Right atrium auricular region (tissue), 2 donors: ENCODE measurements around the gene RNF126. TPM values are rescaled to one million over a fixed set of nuclear protein-coding genes. Genes with fewer than 3 reads are reported as not detected.
"Not testable (repeated sequence)": the region's sequence is repeated elsewhere in the genome, so short reads cannot be mapped to it uniquely, and the experiment has no call there.

Source experiments
- DNase-seq: peaks from one replicate; pipeline ENCODE4 v3.0.0-alpha.2; 2019; ENCODE audit warnings: low spot score
- H3K27ac ChIP-seq, 2 donors: fragments of 200-600 bp; sonication (generic); 1 replicate in 1 of 2; 2 replicates in 1 of 2; pipeline ENCODE4 v1.5.1; 2016 to 2019
- H3K27me3 ChIP-seq, 2 donors: fragments of 200-600 bp; sonication (generic); one replicate each; pipeline versions ENCODE4 v1.5.1 to v1.6.0; 2017 to 2019
- H3K36me3 ChIP-seq: fragments of 200-600 bp; sonication (generic); one replicate; pipeline ENCODE4 v1.5.1; 2016
- H3K4me1 ChIP-seq, 2 donors: fragments of 200-600 bp; sonication (generic); one replicate each; pipeline versions ENCODE4 v1.5.1 to v1.6.0; 2017 to 2019
- H3K4me3 ChIP-seq, 2 donors: fragments of 200-600 bp; sonication (generic); 1 replicate in 1 of 2; 2 replicates in 1 of 2; pipeline ENCODE4 v1.5.1; 2017 to 2019; ENCODE audit warnings: mild to moderate bottlenecking in 1 of 2, moderate library complexity in 1 of 2
- H3K9me3 ChIP-seq, 2 donors: fragments of 200-600 bp; sonication (generic); one replicate each; pipeline ENCODE4 v1.5.1; 2019
- CTCF ChIP-seq, 2 donors: fragments of 200-600 bp; sonication (generic); IDR thresholded peaks; one replicate each; pipeline ENCODE4 v1.5.1; 2019; ENCODE audit warnings: antibody characterized with exemption in 2 of 2
- total RNA-seq, 2 donors: library from RNA; depleted of rRNA; stranded (reverse); fragments of >200 nt; gene quantifications; one replicate each; pipeline ENCODE4 v1.1.0, GENCODE V29; 2016

Gene RNF126
- total RNA-seq, 2 donors from 2014 or later = 53.3 to 68.5 TPM

DNA sequence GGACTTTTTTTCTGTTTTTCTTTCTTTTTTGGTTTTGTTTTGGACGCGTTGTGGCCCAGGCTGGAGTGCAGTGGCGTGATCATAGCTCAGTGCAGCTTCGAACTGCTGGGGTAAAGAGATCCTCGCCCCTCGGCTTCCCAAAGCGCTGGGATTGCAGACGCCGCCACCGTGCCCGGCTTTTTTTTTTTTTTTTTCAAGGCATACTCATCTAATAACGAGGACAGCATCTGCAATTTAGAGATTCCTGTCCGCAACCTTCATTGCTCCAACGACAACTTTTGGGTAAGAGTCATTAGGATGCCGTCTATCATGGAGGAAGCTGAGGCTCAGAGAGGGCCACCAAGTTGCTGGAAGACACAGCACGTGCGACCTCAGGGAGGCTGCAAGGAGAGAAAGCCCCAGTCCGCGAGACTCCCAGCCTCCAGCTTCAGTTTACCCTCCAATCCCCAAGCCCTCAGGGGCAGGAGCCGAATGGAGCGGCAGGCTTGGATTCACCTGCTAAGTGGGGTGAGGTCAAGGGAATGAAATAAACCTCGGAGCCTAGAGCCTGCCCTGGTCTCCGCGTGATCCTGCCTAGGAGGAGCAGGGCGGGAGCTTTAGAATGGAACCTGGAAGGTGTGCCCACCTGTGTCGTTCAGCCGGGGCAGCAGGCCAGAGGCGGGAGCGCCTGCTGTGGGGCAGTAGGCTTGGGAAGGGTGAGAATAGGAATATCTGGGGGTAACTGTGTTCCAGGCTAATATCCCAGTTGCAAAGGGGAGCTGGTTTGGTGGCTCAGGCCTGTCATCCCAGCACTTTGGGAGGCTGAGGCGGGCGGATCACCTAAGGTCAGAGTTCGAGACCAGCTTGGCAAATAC lies 29.0 kb downstream of the RNF126 start:
- peaks cover 6% of the 10 kb centered on the region for H3K36me3 ChIP-seq
- H3K27me3 ChIP-seq = no peaks in the 10 kb centered on the region
- DNase-seq = no peak
- no peak for TF ChIP-seq CTCF (IDR thresholded peaks at IDR 0.05)
- peaks cover 0 to 25% of the 10 kb centered on the region in 2 donors for H3K4me1 ChIP-seq
- no peaks in the 10 kb centered on the region for H3K9me3 ChIP-seq
- H3K4me3 ChIP-seq = peak overlapping the region; percentile 92 to 96
- peak overlapping the region; percentile 62 to 63 for H3K27ac ChIP-seq

GRCh38 chr19:633068-633785 lies 29.8 kb downstream of the RNF126 start, which contains the start of gene POLRMT:
POLRMT (minus strand) TSS chr19:633537; CDS start chr19:633512, 25 bp downstream.
- Histone ChIP-seq H3K27ac (peak within 1 kb of the TSS; percentile 63 to 72), H3K27me3 (no peaks in the 10 kb centered on the region), H3K4me1 (peaks cover 0 to 20% of the 10 kb centered on the region in 2 donors), H3K36me3 (peaks cover 10% of the 10 kb centered on the region), H3K9me3 (no peaks in the 10 kb centered on the region), H3K4me3 (peak within 1 kb of the TSS; percentile 92 to 96)
- TF ChIP-seq CTCF (IDR thresholded peaks at IDR 0.05) = no peak
- DNase-seq = peak; percentile 99

- peak overlapping the region; percentile 61 to 72 for H3K27ac ChIP-seq
- H3K9me3 ChIP-seq = no peaks in the 10 kb centered on the region
- TF ChIP-seq CTCF (IDR thresholded peaks at IDR 0.05) = no peak
- peak overlapping the region; percentile 92 to 96 for H3K4me3 ChIP-seq
- DNase-seq = no peak
- H3K27me3 ChIP-seq = no peaks in the 10 kb centered on the region
- H3K36me3 ChIP-seq = peaks cover 10% of the 10 kb centered on the region
- peaks cover 0 to 20% of the 10 kb centered on the region in 2 donors for H3K4me1 ChIP-seq
These were observed 30.4 kb downstream of the RNF126 start for GRCh38 chr19:632579-633067.

DNA sequence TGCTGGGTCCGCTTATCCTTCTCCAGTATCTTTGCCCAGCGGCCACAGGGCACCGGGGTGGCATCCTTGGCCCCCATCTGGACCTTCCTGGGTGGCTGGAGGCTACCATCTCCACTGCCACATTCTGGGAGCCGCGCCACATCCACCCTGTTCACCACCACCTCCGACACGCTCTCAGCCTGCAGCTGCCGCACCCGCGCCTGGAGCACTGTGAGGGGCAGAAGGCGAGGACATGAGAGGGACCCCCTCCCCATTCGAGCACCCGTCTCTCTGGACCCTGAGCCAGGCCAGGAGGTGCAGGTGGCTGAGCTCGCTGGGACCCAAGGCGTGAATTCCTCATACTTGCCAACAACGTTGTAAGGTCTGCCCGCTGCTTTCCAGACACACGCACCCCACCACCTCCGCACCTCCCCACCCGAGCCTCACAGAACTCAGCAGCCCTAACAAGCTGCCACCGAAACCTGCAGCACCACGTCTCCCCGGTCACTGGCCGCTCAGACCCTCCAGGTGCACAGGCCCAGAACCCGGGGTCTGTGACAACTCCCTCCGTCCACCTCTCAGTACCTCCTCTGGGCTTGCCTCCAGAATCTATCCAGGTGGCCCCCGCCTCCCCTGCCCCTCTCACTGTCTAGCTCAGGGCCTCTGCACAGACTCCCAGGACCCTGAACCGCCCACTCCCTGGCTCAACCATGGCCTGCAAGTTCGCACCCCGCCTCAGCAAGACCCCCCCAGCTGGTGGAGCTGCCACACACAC lies 32.9 kb downstream of the RNF126 start:
- TF ChIP-seq CTCF (IDR thresholded peaks at IDR 0.05) = no peak
- Histone ChIP-seq H3K27ac (no peak overlapping the region), H3K27me3 (no peaks in the 10 kb centered on the region), H3K36me3 (peaks cover 10% of the 10 kb centered on the region), H3K4me3 (no peak overlapping the region), H3K9me3 (no peaks in the 10 kb centered on the region), H3K4me1 (peaks cover 0 to 20% of the 10 kb centered on the region in 2 donors)
- DNase-seq = no peak

GRCh38 chr19:629515-629914 lies 33.5 kb downstream of the RNF126 start:
- not testable (repeated sequence) for H3K4me3 ChIP-seq, H3K9me3 ChIP-seq, H3K27ac ChIP-seq, DNase-seq, H3K27me3 ChIP-seq
- Histone ChIP-seq H3K36me3 (peaks cover 17% of the 10 kb centered on the region), H3K4me1 (peaks cover 0 to 19% of the 10 kb centered on the region in 2 donors)
